ENCODE data around the gene VPS13D.

GRCh38 chr1:12456979-12457378, 227.1 kb downstream of the VPS13D start:
- TF ChIP-seq CTCF (IDR thresholded peaks at IDR 0.05) (no peak), POLR2A (IDR thresholded peaks at IDR 0.05) (no peak)

Data from right lobe of liver (tissue), 4 donors.